HG03139 (cell line): Measurements from ENCODE around the gene SPATA31A5.
"Not testable (repeated sequence)": the region's sequence is repeated elsewhere in the genome, so short reads cannot be mapped to it uniquely, and the experiment has no call there.

Source experiments
- ATAC-seq: cut with Tn5 transposase; IDR thresholded peaks from one replicate; pipeline ENCODE4 v1.9.1; 2021; ENCODE audit not compliant: unreplicated experiment

Gene SPATA31A5

GRCh38 chr9:60914107-60914506 is at the start of gene SPATA31A5:
Gene SPATA31A5, plus strand, starts transcription at chr9:60914407. Its CDS starts 29 bp downstream, at chr9:60914436.
- ATAC-seq = not testable (repeated sequence)

- not testable (repeated sequence) for ATAC-seq
Observed at GRCh38 chr9:60962990-60963350, 48.8 kb downstream of the SPATA31A5 start.

DNA sequence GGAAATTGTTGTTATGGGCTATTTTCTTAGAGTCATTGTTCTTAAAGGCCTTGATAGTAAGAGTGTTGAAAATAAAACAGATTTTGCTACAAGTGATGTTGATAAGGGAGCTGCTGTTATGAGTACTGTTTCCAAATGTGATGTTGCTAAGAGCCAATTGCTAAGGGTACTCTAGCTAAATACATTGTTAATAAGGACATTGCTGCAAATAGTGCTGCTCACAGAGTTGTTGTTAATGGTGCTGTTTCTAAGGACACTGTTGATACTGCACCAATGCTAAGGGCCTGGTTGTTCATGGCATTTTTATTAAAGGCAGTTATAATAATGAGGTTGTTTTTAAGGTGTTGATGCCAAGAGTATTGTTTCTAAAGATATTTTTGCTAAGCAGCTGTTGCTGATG is 52.2 kb downstream of the SPATA31A5 start:
- ATAC-seq = not testable (repeated sequence)
